ENCODE results near the gene MBTPS1.

DNA sequence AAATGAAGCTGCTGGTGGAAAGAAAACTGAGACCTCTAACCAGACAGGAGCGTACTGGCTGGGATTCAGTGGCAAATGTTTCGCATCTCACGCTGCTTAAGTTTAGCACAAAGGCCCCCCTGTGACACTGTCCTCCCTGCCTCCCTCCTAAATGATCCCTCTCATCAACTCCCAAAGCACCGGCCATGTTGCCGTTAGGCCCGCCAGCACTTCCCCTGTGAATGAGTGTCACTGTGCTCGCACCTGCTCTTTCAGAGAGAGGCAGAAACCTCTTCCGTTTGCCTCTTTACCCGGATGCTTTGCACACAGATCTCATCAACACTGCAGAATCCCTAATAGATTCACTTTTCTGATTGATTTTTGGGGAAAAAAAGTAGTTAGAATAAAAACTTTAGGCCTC is 26.5 kb downstream of the MBTPS1 start:
- no peak for TF ChIP-seq POLR2A (IDR thresholded peaks at IDR 0.05)
- no peak for TF ChIP-seq POLR2AphosphoS5 (IDR thresholded peaks at IDR 0.05)
- TF ChIP-seq CTCF (IDR thresholded peaks at IDR 0.05): no peak
